Measurements from ENCODE around the gene KIAA2012.

Gene KIAA2012

DNA sequence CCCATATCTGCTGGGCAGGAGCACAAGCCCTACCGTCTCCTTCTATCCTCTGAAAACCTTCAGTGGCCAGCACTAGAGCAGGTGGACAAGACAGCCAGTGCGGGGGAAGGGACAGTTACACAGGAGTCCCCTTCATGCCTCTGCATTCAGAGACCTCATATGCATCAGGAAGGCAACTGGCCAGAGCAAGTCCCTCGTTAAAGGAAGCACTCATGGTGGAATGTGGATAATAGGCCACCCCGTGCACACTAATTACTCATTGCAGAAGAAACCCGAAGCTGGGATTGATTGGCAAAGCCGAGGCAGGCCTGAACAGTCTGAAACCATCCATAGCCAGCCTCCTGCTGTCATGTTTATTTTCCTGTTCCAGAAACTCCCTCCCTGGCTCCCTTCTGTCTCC, 11.2 kb downstream of the KIAA2012 start:
- DNase-seq (ENCODE audit: low read depth in 2 of 2) = no peak

DNA sequence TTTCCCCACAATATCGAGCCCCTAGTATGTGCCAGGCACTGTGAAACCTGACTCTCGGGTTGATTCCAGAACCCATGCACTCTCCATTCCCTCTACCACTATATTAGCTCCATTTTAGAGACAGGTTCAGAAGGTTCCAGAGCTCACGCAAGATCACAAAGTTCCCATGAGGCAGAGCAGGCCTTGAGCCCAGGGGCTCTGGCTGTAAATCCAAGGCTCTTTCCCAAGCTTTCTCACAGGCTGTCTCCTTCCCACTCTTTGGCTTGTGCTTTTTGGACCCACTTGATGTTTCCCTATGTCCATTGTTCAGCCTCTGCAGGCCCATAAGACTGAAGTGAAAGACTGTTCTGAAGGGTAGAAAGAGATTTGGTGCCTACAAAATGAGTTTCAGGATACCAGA, 15.7 kb downstream of the KIAA2012 start:
- no peak for DNase-seq (ENCODE audit: low read depth in 2 of 2)

DNA sequence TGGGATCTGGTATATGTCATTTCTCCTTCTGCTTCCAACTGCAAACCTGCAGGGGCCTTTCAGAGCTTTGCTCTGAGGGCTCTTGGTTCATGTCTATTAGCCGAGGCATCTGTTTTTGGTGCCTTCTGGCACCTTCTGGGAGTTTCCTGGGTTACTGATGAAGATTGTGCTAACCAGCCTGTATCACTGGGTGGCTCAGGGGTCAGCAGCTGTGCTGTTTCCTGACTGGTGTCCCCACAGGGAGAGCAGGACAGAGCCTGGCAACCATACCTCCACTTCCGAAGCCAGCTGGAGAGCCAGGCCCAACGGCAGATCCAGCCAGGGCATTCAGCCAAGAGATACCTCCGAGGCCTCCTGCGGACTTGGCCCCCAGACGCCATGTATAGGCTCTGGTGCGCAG, 17.5 kb downstream of the KIAA2012 start:
- DNase-seq (ENCODE audit: low read depth in 2 of 2) = no peak

DNA sequence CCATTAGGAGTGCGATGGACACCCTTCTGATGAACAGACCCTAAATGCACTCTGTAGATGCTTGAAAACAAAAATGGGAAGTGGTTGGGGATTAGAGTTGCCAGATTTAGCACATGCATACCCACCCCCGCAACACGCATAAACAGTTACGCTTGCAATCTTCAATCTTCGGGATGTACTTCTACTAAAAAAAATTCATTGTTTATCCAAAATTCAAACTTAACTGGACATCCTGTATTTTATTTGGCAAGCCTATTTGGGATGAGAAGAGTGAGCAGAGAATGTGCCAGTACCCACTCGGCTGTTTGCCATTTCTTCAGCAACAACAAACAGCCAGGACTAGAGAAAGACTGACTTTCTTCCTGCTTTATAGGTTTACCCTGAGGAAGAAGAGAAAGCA, 18.4 kb downstream of the KIAA2012 start:
- DNase-seq (ENCODE audit: low read depth in 2 of 2) = no peak

DNA sequence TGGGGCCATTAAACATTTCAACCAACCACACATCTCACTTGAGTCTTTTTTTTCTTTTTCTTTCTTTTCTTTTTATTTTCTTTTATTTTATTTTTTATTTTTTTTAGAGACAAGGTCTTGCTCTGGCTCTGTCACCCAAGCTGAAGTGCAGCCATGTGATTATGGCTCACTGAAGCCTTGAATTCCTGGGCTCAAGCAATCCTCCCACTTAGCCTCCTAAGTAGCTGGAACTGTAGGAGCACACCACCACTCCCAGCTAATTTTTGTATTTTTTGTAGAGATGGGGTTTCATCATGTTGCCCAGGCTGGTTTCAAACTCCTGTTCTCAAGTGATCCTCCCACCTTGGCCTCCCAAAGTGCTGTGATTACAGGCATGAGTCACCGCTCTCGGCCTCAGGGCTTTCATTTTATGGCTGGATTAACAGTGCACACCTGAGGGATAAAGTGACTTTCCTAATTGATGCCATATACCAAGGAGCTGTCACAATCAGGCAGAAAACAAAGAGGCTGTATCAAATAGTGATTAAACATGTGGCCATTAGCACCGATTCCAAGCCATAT, 21.5 kb downstream of the KIAA2012 start:
- no peak for DNase-seq (ENCODE audit: low read depth in 2 of 2)

DNA sequence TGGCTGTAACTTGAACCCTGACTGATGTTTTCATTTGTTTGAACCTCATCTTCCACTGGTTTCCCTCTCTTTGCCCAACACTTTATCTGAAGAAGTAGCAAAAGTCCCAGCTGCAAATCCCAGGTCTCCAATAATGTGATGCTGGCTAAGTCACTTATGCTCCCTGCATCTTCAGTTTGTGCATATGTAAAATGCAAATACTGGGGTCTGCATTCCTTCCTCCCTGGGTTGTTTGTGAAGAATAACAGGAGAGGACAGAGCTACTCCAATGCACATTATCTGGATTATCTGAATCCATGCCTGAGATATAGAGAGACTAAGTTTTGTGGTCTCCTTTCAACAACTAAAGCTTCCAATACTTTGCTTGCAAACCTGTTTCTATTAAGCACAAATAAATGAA, 22.2 kb downstream of the KIAA2012 start:
- no peak for DNase-seq (ENCODE audit: low read depth in 2 of 2)

DNA sequence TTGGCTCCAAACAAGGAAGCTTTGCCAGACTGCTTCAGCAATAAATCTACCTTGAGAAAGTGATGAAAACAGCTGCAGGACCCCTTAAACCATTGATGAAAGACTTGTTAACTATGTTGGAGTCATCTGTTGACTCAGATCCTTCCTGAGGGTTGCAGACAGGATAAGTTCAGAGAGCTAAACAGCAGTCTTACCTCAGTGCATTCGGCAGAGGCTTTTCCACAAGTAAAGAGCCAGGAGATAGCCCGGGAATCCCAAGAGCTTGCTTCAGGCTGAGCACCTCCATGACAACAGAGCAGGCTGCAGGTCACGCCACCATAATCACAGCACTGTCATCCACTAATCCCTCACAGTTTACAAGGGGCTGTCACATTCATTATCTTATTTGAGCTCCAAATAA, 23.7 kb downstream of the KIAA2012 start:
- no peak for DNase-seq (ENCODE audit: low read depth in 2 of 2)

DNA sequence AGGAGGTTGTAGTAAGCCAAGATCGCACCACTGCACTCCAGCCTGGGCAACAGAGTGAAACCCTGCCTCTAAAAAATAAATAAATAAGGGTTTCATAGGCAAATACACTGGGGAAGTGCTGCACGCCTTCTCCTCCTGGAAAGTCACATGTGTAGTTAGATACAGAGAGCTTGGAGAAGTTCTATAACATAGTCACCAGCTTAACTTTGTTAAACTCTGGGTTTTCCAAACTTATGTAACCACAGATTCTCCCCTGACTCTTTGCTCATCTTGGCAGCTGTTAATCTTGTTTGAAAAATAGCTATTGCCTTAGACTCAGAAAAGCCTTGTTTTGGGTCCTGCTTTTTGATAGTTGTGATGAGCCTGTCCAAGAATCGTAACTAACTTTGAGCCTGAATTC, 25.2 kb downstream of the KIAA2012 start:
- DNase-seq (ENCODE audit: low read depth in 2 of 2) = no peak

DNA sequence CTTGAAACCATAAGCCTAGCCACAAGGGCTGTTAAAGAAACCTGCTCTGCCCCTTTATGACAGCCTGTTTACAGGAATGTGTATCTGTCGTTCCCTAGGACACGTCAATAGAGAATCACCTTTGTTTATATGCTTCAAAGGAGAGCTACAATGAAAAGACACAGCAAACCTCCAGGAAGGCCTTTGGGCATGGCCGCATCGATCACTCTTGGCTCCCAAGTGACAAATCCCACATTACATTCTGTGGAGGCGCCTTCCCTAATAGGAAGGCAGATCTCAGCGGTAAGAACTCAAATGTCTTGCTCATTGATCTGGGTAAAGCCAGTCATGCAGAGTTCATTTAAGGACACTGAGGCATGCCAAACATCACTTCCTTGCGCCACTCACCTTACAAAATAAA, 26.5 kb downstream of the KIAA2012 start:
- DNase-seq (ENCODE audit: low read depth in 2 of 2) = no peak

DNA sequence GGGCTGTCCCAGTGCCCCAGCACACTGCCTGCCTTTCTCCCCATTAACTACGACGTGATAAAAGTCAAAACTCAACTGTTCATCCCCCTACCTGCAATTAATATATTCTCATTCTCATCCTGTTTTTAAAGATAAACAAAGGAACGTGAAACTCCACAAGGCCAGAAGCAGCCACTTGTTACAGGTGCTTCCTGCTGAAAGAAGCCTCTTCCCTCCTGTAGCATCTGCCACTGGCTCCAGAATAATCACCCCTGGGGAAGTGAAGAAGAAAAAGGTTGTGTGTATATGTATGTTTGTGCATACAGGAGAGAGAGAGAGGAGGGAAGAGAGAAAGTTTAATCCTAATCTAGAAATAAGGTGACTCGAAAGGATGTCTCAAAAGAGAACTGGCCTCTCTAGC, 27.1 kb downstream of the KIAA2012 start:
- no peak for DNase-seq (ENCODE audit: low read depth in 2 of 2)

DNA sequence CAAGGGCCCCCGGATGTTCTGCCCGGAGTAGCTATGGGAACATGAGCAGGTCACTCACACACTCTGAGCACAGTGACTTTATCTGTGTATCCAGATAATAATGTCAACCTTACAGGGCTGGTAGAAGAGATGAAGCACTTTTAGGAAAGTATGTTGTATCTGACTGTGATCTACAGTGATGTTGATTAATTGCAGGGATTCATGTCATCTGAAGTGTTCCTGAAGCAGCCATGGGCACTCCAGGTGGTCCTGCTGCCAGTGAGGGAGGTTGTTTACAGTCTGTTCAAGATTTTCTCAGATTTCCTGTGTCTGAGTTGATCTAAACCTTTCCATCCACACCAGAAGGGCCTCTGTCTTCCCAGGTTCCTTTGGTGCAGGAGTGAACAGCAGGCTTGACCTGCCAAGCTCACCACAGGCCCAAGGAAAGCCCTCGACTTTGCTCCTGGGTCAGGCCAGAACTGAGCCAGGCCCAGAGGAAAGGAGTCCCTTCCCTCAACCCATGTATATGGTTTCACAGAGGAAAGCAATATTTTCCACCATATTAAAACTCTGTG, 28.0 kb downstream of the KIAA2012 start:
- no peak for DNase-seq (ENCODE audit: low read depth in 2 of 2)

DNA sequence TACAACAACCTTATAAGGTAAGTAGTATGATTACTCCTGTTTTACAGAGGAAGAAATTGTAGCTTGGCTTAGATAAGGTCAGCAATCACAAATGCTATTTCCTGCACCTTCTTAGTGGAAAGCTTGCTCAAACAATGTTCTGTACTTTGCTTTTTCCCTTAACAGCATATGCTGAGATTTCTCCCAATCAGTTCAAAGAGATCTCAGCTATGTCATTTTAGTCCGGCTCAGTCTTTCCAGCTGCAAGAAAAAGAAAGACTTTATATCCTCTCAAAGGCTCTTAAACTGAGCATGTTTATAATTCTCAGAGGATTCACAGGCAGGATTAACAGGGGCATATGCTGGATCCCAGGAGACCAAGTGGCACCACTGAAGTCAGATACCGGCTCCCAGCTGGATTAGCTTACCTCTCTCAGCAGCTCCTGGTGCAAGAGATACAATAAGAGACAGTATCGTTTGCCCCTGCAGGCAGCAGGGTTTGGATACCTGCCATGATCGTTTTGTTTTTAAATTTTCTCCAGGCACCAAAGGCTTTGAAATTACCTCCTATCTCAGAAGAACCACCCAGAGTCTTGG, 29.5 kb downstream of the KIAA2012 start:
- DNase-seq (ENCODE audit: low read depth in 2 of 2) = no peak

DNA sequence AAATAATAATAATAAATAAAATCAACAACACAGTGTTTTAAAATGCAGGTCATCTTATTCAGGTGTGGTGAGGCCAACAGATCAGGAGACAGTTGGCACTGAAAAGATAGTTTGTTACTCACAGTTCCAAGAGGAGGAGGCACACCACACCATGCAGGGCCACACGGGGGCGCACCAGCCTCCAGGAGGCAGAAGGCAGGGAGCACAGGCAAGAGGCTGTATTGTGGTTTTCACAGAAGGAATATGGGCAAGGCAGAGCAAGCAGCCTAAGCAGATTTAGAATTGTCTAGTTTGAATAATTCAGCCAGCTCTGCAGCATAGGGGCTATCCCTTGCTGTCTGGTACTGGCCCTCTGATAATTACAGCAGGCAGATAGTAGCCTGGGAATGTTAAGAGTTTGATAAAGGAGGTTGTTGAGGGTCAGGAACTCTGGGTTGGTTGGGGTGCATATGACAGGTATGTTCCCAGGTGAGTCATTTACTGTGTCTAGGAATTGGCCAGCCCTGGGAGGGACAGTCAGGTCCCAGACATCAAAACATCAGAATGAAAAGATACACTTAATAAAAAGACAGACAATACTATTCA, 31.3 kb downstream of the KIAA2012 start:
- peak; percentile 22 to 59 for DNase-seq (ENCODE audit: low read depth in 2 of 2)

DNA sequence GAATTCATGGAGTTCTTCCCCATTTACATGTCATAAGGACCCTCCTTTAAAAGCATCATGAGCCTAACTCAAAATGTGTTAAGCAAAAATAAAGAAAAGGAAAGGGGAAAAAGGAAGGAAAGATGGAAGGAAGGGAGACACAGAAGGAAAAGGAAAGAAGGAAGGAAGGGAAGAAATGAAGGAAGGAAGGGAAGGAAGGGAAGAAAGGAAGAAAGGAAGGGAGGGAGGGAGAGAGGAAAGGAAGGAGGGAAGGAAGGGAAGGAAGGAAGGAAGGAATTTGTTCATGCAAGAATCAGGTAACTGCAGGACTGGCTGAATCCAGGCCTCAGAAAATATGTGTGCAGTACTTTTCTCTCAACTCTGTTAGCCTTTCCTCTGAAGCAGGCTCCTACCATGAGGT, 32.0 kb downstream of the KIAA2012 start:
- DNase-seq (ENCODE audit: low read depth in 2 of 2) = no peak

DNA sequence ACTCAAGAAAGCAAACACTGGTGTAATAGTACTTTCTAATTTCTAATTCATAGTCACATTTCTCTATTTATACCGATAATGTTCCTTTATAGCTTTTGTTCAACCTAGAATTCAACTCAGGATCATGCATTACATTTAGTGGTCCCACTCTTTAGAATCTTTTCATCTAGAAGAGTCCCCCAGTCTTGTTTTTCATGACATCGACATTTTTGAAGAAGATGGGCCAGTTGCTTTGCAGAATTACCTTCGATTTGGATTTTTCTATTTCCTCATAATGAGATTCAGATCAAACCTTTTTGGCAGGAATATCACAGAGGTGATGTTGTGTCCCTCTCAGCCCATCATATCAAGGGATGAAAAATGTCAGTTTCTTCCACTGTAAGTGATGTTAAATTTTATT, 35.3 kb downstream of the KIAA2012 start:
- DNase-seq (ENCODE audit: low read depth in 2 of 2) = no peak

DNA sequence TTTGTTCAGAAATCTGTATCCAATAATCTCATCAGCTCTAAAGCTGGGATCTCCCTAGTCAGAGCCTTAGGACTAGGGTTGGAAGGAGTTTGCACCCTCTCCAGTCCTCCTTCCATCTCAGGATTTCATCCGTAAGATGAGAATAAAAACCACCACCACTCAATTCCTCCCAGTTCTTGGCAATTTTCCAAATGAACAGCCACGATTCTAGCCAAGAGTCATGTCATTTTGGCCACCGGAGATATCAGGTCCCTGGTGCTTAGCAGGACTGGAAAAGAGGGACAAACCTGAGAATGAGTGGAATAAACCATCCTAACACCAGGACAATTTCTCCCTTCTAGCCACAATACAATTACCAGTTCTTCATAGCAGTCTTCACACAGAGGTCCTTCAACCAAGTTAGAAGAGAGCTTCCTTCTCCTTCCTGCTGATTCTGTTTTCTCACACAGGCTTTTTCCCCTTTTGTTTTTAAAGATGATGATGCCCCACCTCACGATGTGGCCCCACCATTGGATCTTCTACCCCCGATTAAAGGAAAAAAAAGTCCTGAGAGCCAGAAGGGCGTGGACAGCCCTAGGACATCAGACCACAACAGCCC, 36.2 kb downstream of the KIAA2012 start:
- DNase-seq (ENCODE audit: low read depth in 2 of 2) = no peak

DNA sequence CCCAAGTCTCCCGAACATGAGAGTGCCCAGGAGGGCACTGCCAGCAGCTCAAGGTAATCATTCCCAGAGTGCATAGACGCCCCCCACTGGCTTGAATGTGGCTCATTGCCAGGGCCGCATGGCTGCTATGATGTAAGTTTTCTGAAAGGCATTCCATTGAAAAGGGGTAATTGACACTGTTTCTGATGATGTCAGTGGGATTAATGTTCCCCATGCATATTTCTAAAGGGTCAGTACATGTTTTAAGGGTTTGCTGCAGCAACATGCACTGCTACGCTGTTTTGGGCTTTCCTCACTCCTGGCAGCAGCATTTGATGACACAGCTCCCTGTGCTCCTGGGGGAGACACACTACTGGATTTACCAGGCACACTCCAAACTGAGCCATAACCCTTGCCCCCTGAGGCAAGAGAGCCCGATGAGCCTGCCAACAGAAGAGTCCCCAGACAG, 36.7 kb downstream of the KIAA2012 start:
- no peak for DNase-seq (ENCODE audit: low read depth in 2 of 2)

DNA sequence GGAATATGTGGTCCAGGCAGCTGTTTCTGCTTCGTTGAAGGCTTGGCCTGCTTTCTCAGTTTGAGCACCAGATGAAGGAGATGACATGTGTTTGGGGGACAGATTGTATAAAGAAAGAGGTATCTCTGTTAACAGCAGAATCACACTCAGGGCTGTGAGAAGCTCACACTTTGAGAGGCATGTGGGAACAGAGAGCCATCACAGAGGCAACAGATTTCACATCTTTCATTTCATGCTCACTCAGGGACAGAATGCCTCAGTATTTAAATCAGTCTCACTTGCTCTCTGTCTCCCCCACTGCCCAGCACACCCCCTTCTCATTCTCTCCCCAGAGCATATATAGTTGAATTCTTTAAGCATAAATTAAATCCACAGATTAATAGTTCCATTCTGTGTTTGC, 37.4 kb downstream of the KIAA2012 start:
- no peak for DNase-seq (ENCODE audit: low read depth in 2 of 2)

DNA sequence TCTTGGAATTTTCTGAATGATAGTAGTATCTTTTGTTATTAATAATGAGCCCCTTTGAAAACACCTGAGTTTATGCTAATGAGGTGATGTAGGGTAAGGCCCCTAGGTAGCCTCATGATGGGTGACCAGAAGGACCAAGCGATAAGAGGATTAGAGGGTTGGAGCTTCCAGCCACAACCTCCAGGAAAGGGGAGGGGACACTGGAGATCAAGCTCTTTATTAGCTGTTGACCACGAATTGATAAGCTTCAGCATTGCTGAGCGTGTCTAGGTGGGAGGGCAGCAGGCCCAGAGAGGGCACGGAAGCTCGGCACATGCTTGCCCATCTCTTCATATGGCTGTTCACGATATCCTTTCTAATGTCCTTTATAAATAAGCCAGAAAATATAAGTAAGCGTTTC, 39.0 kb downstream of the KIAA2012 start:
- no peak for DNase-seq (ENCODE audit: low read depth in 2 of 2)

DNA sequence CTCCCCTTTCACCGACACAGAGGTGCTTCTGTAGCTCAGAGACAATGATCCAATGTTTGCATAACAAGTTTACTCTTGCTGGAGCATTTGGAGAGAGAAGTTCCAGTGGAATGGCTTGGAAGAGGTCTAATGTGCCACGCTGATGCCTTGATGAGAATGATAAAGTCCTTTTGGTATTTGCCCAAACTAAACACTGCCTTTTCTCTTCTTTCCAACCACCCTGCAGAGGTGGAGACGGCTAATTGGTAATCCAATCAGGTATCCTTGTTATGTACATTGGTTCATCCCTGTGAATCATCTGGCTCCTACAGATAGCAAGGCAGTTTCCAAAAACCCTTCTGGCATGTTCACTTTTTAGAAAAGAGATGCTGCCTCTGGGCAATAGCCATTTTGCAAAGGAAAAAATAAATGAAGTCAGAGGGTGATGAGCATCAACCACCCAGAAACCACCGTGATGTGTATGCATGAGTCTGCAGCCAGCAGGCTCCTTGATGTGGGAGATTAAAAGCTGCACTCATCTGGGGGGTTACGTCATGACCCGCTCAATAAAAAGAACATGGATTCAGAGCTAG, 40.6 kb downstream of the KIAA2012 start:
- no peak for DNase-seq (ENCODE audit: low read depth in 2 of 2)

DNA sequence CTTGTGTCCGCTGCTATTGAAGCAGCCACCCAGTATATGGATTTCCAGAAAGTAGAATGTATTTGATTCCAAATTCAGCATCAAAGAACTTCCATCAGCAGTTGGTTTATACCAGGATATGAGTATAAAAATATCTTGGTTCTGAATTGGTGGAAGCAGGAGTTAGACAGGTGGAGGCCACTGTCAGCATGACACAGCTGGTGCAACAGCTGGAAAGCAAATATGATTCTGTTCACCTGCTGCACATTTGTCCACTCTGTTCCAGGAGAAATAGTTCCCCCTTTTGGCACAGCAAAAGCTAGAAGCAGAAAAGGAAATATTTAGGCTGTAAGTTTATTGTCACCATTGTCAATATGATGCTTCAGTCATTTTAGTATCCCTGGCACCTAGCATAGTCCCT, 41.2 kb downstream of the KIAA2012 start:
- no peak for DNase-seq (ENCODE audit: low read depth in 2 of 2)

DNA sequence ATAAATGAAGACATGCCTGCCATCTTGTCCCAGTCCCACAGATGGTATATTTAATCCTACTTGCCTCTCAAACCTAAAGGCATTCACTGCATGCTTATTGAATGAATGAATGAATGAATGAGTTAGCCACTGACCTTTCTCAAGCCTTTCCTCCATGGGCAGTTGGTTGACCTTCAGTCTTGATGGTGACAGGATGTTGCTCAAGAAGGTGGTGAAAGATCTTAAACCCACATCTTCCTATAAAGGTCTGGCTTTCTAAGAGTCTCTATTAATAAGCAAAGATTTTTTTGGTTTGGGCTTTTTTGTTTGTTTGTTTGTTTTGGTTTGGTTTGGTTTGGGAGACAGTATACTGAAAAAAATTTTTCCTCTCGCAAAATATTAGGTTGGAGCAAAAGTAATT, 41.7 kb downstream of the KIAA2012 start:
- DNase-seq (ENCODE audit: low read depth in 2 of 2) = no peak

DNA sequence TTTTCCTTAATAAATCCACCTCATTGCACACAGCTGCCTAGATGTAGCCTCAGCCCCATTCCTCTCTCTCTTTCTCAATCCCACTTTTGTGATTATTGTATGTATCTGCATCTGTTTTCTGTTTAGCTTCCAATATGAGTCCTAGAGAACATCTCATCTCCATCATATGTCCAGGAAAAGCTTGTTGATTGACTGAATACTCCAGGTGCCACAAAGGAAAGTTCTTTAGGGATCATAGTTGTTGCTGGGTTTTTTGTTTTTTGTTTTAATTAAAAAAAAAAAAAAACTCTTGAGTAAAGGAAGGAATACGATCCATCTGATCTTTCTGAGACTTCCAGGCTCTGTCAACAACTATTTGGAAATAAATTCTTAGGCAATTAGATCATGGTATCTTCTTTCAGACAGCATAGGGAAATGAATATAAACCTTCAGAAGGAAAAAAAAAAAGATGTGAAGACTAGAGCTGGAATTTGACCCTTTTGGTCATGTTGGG, 42.5 kb downstream of the KIAA2012 start:
- DNase-seq (ENCODE audit: low read depth in 2 of 2) = no peak

Data from stimulated activated CD4-positive, alpha-beta T cell treated with anti-CD3 and anti-CD28 coated beads, Interleukin-15, amount 100 ng/mL, for 48 hours (primary cell).